Stimulated activated CD4-positive, alpha-beta T cell treated with anti-CD3 and anti-CD28 coated beads, Interleukin-4, amount 100 ng/mL, for 4 hours (primary cell): ENCODE measurements around the gene ZBTB32.
"Not testable (repeated sequence)": the region's sequence is repeated elsewhere in the genome, so short reads cannot be mapped to it uniquely, and the experiment has no call there.

ENCODE experiments used
- DNase-seq, 2 experiments: peaks; one replicate each; pipeline ENCODE4 v3.0.0-alpha.2; 2020

Gene ZBTB32

GRCh38 chr19:35704218-35704617 is at the start of gene ZBTB32:
Gene ZBTB32, plus strand, starts transcription at chr19:35704558. Its CDS starts 10,069 bp downstream, at chr19:35714627.
- no peak for DNase-seq

GRCh38 chr19:35654828-35655227 is 49.5 kb upstream of the ZBTB32 start:
- not testable (repeated sequence) for DNase-seq

GRCh38 chr19:35655600-35655999 is 48.8 kb upstream of the ZBTB32 start:
- DNase-seq, result no peak

- no peak for DNase-seq
These were observed 47.7 kb upstream of the ZBTB32 start for GRCh38 chr19:35656700-35657099.

- no peak for DNase-seq
These were observed 46.3 kb upstream of the ZBTB32 start for GRCh38 chr19:35657904-35658700.

- DNase-seq, result no peak
These were observed 42.4 kb upstream of the ZBTB32 start for GRCh38 chr19:35661995-35662340.

GRCh38 chr19:35663981-35664380 is 40.4 kb upstream of the ZBTB32 start:
- no peak for DNase-seq

GRCh38 chr19:35665157-35665556 is 39.2 kb upstream of the ZBTB32 start:
- DNase-seq, result no peak

GRCh38 chr19:35665604-35666003 is 38.8 kb upstream of the ZBTB32 start:
- no peak for DNase-seq

- DNase-seq, result no peak
These were observed 38.0 kb upstream of the ZBTB32 start, which contains the start of gene UPK1A for GRCh38 chr19:35666251-35666913. Gene UPK1A, plus strand, starts transcription at chr19:35666517. Its CDS starts 296 bp downstream, at chr19:35666813.

- no peak for DNase-seq
These were observed 34.8 kb upstream of the ZBTB32 start for GRCh38 chr19:35669566-35669965.

GRCh38 chr19:35669974-35670373 is 34.4 kb upstream of the ZBTB32 start:
- no peak for DNase-seq

- DNase-seq, result no peak
These were observed 33.7 kb upstream of the ZBTB32 start for GRCh38 chr19:35670686-35671085.

- no peak for DNase-seq
These were observed 32.5 kb upstream of the ZBTB32 start for GRCh38 chr19:35671818-35672217.

GRCh38 chr19:35673121-35673804 is 31.1 kb upstream of the ZBTB32 start:
- peak; percentile 24 to 40 for DNase-seq

GRCh38 chr19:35675589-35676140 is 28.7 kb upstream of the ZBTB32 start:
- DNase-seq, result no peak

- no peak for DNase-seq
These were observed 14.5 kb upstream of the ZBTB32 start for GRCh38 chr19:35689836-35690235.

GRCh38 chr19:35691106-35691505 is 13.3 kb upstream of the ZBTB32 start:
- DNase-seq, result not testable (repeated sequence)

- DNase-seq, result no peak
These were observed 12.3 kb upstream of the ZBTB32 start for GRCh38 chr19:35692010-35692409.

GRCh38 chr19:35693422-35693821 is 10.9 kb upstream of the ZBTB32 start:
- DNase-seq, result no peak

- peak; percentile 84 to 87 for DNase-seq
These were observed 10.3 kb upstream of the ZBTB32 start for GRCh38 chr19:35693835-35694599.

GRCh38 chr19:35695895-35696422 is 8.4 kb upstream of the ZBTB32 start:
- DNase-seq, result no peak
